ENCODE data around the gene MMP25.

The MMP25 gene

DNA sequence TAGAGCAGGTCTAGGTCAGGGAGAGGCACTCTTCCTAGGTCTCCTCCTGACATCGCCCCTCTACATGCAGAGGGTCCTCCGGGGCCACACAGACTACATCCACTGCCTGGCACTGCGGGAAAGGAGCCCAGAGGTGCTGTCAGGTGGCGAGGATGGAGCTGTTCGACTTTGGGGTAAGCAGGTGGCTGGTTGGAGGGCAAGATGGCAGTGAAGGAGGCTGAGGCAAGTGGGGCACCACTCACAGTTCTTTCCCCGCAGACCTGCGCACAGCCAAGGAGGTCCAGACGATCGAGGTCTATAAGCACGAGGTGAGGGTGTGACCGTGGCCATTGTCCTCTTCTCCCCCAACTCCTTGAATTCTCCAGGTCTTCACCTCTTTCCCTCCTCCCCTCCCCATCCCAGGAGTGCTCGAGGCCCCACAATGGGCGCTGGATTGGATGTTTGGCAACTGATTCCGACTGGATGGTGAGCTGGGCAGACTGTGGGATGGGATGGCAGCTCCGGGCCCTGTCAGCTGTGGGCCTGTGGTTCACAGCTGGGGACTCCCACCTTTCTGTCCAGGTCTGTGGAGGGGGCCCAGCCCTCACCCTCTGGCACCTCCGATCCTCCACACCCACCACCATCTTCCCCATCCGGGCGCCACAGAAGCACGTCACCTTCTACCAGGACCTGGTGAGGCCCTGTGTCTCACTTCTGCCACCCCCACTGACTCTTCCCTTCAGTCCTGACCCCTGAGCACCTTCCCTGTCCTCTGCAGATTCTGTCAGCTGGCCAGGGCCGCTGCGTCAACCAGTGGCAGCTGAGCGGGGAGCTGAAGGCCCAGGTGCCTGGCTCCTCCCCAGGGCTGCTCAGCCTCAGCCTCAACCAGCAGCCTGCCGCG, 19.5 kb upstream of the MMP25 start:
- Histone ChIP-seq H4K20me1 (ENCODE audit: insufficient read depth, low read length, poor library complexity, severe bottlenecking) (peaks cover 5% of the 10 kb centered on the region), H3K9me3 (ENCODE audit: insufficient read depth, low read depth, low read length) (no peaks in the 10 kb centered on the region), H3K79me2 (ENCODE audit: insufficient read depth, low read length) (peaks cover 14% of the 10 kb centered on the region), H3K4me2 (ENCODE audit: low read depth, low read length, poor library complexity, severe bottlenecking) (no peak overlapping the region), H3K27me3 (ENCODE audit: insufficient read depth, low read length, poor library complexity, severe bottlenecking) (no peaks in the 10 kb centered on the region), H3K9ac (ENCODE audit: low read depth, low read length, poor library complexity, severe bottlenecking) (no peak overlapping the region), H3K4me3 (ENCODE audit: low read length, poor library complexity, severe bottlenecking) (no peak overlapping the region), H2AFZ (ENCODE audit: low read length) (no peak overlapping the region), H3K4me1 (ENCODE audit: insufficient read depth, low read length, poor library complexity, severe bottlenecking) (peaks cover 10% of the 10 kb centered on the region), H3K36me3 (ENCODE audit: insufficient read depth, low read length) (no peaks in the 10 kb centered on the region), H3K9me2 (replicated peaks; ENCODE audit: low read depth, low read length) (no peaks in the 10 kb centered on the region), H3F3A (ENCODE audit: low read depth) (no peaks in the 10 kb centered on the region)
- TF ChIP-seq, protein P1, sequence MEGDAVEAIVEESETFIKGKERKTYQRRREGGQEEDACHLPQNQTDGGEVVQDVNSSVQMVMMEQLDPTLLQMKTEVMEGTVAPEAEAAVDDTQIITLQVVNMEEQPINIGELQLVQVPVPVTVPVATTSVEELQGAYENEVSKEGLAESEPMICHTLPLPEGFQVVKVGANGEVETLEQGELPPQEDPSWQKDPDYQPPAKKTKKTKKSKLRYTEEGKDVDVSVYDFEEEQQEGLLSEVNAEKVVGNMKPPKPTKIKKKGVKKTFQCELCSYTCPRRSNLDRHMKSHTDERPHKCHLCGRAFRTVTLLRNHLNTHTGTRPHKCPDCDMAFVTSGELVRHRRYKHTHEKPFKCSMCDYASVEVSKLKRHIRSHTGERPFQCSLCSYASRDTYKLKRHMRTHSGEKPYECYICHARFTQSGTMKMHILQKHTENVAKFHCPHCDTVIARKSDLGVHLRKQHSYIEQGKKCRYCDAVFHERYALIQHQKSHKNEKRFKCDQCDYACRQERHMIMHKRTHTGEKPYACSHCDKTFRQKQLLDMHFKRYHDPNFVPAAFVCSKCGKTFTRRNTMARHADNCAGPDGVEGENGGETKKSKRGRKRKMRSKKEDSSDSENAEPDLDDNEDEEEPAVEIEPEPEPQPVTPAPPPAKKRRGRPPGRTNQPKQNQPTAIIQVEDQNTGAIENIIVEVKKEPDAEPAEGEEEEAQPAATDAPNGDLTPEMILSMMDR (conservative IDR thresholded peaks at IDR 0.05; ENCODE audit: low read length): no peak
- no peak for TF ChIP-seq EZH2phosphoT487 (IDR thresholded peaks at IDR 0.05; ENCODE audit: borderline replicate concordance)

DNA sequence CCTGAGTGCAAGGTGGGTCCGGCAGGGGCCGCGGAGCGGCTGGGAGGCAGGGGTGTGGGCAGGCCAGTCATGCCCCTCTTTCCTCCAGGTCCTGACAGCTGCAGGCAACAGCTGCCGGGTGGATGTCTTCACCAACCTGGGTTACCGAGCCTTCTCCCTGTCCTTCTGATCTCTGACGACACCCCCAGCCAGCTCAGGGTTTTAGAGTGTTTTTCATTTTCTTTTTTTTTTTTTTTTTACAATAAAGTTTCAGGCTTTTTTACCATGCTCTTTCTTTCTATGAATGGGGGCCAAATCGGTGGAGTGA, 18.9 kb upstream of the MMP25 start:
- H3K9me2 ChIP-seq (replicated peaks; ENCODE audit: low read depth, low read length): no peaks in the 10 kb centered on the region
- H2AFZ ChIP-seq (ENCODE audit: low read length): no peak overlapping the region
- TF ChIP-seq, protein P1 (conservative IDR thresholded peaks at IDR 0.05; ENCODE audit: low read length): no peak
- TF ChIP-seq EZH2phosphoT487 (IDR thresholded peaks at IDR 0.05; ENCODE audit: borderline replicate concordance): no peak
- no peaks in the 10 kb centered on the region for H3F3A ChIP-seq (ENCODE audit: low read depth)
- no peaks in the 10 kb centered on the region for H3K9me3 ChIP-seq (ENCODE audit: insufficient read depth, low read depth, low read length)
- no peak overlapping the region for H3K4me2 ChIP-seq (ENCODE audit: low read depth, low read length, poor library complexity, severe bottlenecking)
- H4K20me1 ChIP-seq (ENCODE audit: insufficient read depth, low read length, poor library complexity, severe bottlenecking): peaks cover 2% of the 10 kb centered on the region
- H3K4me1 ChIP-seq (ENCODE audit: insufficient read depth, low read length, poor library complexity, severe bottlenecking): peaks cover 5% of the 10 kb centered on the region
- no peaks in the 10 kb centered on the region for H3K36me3 ChIP-seq (ENCODE audit: insufficient read depth, low read length)
- no peak overlapping the region for H3K4me3 ChIP-seq (ENCODE audit: low read length, poor library complexity, severe bottlenecking)
- peaks cover 8% of the 10 kb centered on the region for H3K79me2 ChIP-seq (ENCODE audit: insufficient read depth, low read length)
- H3K27me3 ChIP-seq (ENCODE audit: insufficient read depth, low read length, poor library complexity, severe bottlenecking): no peaks in the 10 kb centered on the region
- no peak overlapping the region for H3K9ac ChIP-seq (ENCODE audit: low read depth, low read length, poor library complexity, severe bottlenecking)

DNA sequence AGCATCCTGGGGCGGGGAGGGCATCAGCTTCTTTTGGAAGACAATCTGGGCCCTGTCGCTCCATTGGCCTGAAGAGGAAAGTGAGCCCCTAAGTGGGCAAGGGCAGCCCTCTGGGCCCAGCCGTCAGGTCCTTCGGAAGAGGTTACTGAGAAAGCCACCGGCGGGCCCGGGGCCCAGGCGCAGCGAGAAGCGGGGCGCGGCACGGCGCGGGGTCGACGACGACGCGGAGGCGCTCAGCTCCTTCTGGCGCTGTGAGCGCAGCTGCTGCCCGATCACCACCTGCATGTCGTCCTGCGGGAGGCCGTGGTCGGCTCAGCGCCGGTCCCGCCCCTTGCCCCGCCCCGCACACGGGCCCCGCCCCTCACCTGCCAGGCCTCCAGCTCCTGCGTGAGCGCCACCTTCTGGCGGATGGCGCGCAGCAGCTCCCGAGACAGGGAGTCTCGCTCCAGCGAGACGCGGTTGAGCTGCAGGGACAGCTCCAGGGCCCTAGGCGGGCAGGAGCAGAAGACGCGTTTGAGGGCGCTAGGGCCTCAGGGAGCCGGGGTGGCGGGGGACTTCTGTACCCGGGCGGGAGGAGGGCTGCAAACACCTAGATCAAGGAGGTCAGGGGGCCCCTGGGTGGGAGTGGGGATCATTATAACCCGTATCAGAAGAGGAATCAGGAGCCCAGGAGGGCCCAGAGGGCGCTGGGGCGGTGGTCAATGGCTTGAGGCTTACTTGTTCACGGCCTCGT, 18.2 kb upstream of the MMP25 start:
- H3K9ac ChIP-seq (ENCODE audit: low read depth, low read length, poor library complexity, severe bottlenecking): no peak overlapping the region
- no peaks in the 10 kb centered on the region for H4K20me1 ChIP-seq (ENCODE audit: insufficient read depth, low read length, poor library complexity, severe bottlenecking)

More for the DNA sequence above, 18.2 kb upstream of the MMP25 start:
- H3K79me2 ChIP-seq (ENCODE audit: insufficient read depth, low read length): peaks cover 3% of the 10 kb centered on the region
- H2AFZ ChIP-seq (ENCODE audit: low read length): no peak overlapping the region
- H3K36me3 ChIP-seq (ENCODE audit: insufficient read depth, low read length): no peaks in the 10 kb centered on the region
- H3K4me2 ChIP-seq (ENCODE audit: low read depth, low read length, poor library complexity, severe bottlenecking): no peak overlapping the region
- H3K9me2 ChIP-seq (replicated peaks; ENCODE audit: low read depth, low read length): no peaks in the 10 kb centered on the region
- no peaks in the 10 kb centered on the region for H3F3A ChIP-seq (ENCODE audit: low read depth)
- TF ChIP-seq, protein P1 (conservative IDR thresholded peaks at IDR 0.05; ENCODE audit: low read length): peak; percentile 49
- no peak for TF ChIP-seq EZH2phosphoT487 (IDR thresholded peaks at IDR 0.05; ENCODE audit: borderline replicate concordance)
- no peaks in the 10 kb centered on the region for H3K9me3 ChIP-seq (ENCODE audit: insufficient read depth, low read depth, low read length)
- no peaks in the 10 kb centered on the region for H3K4me1 ChIP-seq (ENCODE audit: insufficient read depth, low read length, poor library complexity, severe bottlenecking)
- H3K4me3 ChIP-seq (ENCODE audit: low read length, poor library complexity, severe bottlenecking): no peak overlapping the region
- H3K27me3 ChIP-seq (ENCODE audit: insufficient read depth, low read length, poor library complexity, severe bottlenecking): no peaks in the 10 kb centered on the region
